Measurements from ENCODE around the gene ZAP70.

ZAP70 gene

DNA sequence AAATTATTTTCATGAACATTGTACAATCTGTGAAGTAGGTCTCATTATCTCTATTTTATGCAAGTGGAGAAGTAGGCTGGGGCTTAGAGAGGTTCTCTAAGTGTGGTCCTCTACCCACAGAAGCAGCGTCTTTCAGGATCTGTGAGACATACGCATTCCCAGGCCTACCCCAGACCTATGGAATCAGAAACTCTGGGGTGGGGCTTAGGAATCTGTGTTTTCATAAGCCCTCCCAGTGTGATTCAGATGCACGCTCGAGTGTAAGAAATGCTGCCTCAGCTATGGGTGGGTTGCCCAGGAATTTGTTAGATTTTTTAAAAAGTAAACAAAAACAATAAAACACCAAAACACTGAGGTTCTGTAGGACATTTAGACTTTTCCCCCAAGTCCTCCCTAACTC lies 14.8 kb upstream of the ZAP70 start:
- DNase-seq (ENCODE audit: low read depth), result no peak
- TF ChIP-seq, protein P1, sequence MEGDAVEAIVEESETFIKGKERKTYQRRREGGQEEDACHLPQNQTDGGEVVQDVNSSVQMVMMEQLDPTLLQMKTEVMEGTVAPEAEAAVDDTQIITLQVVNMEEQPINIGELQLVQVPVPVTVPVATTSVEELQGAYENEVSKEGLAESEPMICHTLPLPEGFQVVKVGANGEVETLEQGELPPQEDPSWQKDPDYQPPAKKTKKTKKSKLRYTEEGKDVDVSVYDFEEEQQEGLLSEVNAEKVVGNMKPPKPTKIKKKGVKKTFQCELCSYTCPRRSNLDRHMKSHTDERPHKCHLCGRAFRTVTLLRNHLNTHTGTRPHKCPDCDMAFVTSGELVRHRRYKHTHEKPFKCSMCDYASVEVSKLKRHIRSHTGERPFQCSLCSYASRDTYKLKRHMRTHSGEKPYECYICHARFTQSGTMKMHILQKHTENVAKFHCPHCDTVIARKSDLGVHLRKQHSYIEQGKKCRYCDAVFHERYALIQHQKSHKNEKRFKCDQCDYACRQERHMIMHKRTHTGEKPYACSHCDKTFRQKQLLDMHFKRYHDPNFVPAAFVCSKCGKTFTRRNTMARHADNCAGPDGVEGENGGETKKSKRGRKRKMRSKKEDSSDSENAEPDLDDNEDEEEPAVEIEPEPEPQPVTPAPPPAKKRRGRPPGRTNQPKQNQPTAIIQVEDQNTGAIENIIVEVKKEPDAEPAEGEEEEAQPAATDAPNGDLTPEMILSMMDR (IDR thresholded peaks at IDR 0.05; ENCODE audit: control insufficient read depth, extremely low read depth, insufficient read depth), result no peak
- no peak overlapping the region for H3K4me3 ChIP-seq (ENCODE audit: low read depth, low read length)

DNA sequence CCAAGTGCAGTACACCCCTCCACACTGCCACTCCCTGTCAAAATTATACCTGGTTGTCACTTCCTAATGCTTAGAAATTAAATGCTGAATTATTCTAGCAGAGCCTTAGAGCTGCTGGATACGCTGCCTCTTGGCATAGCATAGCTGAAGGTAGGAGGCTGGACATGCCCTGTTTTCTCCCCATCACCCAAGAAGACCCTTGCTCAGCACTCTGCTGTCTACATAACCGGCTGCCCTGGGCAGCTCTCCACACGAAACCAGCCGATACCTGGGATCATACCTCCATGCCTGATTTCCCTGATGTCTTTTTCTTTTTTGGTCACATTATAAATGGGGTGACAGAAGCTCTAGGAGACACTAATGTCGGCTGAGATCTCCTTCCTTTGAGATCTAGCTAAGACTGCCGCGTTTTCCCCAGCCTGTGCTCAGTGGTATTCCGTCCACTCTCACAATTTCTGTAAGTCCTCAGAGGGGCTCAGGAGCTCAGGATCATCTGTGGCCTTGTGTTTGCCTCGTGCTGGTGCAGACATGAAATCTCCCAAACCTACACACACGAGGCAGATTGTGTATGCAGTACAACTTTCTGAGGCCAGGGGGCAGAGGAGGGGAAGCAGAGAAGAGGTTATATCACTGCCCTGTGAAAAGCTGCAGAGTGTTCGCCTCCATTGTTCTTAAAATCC lies 13.5 kb upstream of the ZAP70 start:
- DNase-seq (ENCODE audit: low read depth), result no peak
- TF ChIP-seq, protein P1 (IDR thresholded peaks at IDR 0.05; ENCODE audit: control insufficient read depth, extremely low read depth, insufficient read depth), result peak; percentile 62
- H3K4me3 ChIP-seq (ENCODE audit: low read depth, low read length), result no peak overlapping the region

DNA sequence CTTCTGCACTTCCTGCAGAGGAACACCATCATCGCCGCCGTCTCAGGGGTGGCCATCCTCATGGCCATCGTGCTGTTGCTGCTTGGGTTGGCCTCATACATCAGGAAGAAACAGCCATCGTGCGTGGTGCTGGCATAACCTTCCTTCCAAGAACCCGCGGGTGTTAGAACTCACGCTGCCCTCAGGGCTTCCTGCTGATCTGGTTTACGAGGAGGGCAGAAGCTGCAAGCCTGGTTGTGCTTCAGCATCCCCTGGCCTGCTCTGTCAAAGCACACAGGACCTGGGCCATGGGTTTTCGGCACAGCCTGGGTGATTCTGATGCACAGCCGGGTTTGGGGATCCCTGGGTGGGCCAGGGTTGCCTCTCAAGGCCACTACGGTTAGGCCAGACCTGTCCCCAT lies 12.2 kb upstream of the ZAP70 start:
- TF ChIP-seq, protein P1 (IDR thresholded peaks at IDR 0.05; ENCODE audit: control insufficient read depth, extremely low read depth, insufficient read depth), result no peak
- DNase-seq (ENCODE audit: low read depth), result no peak
- no peak overlapping the region for H3K4me3 ChIP-seq (ENCODE audit: low read depth, low read length)

DNA sequence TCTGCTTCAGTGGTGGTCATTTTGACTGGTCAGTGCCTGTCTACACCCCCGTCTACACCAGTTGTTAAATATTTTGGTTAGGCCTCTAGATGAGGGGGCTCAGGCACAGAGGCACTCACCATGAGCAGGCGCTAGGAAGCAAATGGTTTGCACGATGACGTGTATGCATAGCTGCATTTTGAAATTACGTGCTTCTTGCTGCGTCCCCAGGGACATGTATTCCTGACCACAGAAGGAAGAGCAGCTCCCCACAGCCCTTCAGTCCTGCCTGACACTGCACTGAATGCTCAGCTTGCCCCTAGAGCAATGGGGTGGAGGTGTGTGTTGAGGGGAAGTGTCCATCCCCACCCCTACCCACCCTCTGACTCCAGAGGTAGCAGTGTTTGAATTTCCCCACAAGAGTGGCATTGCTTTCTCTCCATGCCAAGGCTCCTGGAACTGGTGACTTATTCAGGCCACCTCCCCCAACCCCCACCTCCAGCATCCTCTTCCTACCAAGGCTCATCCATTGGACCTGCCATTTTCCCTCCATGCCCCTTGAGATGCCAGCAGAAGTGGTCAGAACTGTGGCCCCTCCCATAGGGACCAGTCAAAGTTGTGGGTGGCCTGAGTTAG lies 11.4 kb upstream of the ZAP70 start:
- TF ChIP-seq, protein P1 (IDR thresholded peaks at IDR 0.05; ENCODE audit: control insufficient read depth, extremely low read depth, insufficient read depth), result no peak
- no peak for DNase-seq (ENCODE audit: low read depth)
- H3K4me3 ChIP-seq (ENCODE audit: low read depth, low read length), result no peak overlapping the region

DNA sequence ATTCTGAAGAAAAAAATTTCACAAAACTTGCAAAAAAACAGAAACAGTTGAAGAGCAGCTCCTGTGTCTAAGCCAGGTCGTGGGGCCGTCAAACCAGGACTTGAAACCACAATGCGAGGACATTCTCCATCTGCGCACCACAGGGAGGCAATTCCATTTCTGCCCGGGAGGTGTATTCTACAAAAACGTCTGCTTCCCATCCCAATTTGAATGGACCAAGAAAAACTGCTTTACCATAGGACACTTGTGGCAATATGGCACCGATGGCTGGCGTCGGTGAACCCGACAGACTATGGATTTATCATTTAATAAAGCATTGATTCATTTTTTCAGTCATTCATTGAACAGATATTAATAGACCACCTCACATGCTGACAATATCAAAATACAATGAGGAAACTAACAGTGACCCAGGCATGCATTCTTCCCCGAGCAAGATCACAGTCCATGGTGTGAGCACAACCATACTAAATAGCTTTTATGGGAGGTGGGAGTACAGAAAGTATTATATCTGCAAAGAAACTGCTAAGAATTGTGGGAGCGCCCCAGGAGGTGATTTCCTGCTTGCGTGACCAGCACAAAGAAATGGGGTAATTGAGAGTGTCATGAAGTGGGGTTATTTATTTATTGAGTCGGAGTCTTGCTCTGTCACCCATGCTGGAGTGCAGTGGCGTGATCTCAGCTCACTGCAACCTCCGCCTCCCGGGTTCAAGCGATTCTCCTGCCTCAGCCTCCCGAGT lies 10.5 kb upstream of the ZAP70 start:
- no peak overlapping the region for H3K4me3 ChIP-seq (ENCODE audit: low read depth, low read length)
- TF ChIP-seq, protein P1 (IDR thresholded peaks at IDR 0.05; ENCODE audit: control insufficient read depth, extremely low read depth, insufficient read depth), result no peak
- no peak for DNase-seq (ENCODE audit: low read depth)

DNA sequence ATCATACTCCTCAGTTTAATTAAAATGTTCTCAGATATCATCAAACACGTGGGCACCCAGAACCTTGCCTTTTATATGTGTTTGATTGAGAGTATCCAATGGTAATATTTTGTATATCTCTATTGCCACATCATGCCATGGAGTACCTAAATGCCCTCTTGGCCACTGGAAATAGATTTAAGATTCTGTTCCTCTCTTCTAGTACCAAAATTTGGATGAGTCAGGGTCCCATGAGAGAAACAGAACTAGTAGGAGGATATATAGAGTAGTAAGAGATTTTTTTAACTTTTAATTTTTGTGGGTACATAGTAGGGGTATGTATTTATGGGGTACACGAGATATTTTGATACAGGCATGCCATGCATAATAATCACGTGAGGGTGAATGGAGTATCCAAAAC lies 9.6 kb upstream of the ZAP70 start:
- TF ChIP-seq, protein P1 (IDR thresholded peaks at IDR 0.05; ENCODE audit: control insufficient read depth, extremely low read depth, insufficient read depth), result no peak
- no peak overlapping the region for H3K4me3 ChIP-seq (ENCODE audit: low read depth, low read length)
- no peak for DNase-seq (ENCODE audit: low read depth)

Measured in LNCaP clone FGC (cell line).